BE2C (cell line): ENCODE data around the gene RBMS3.

Source experiments
- DNase-seq: peaks from one replicate; pipeline ENCODE4 v3.0.0-alpha.2; 2020
- H3K27me3 ChIP-seq: fragments of 250-450 bp; sonication (Bioruptor Pico); 2 replicates; pipeline ENCODE4 v1.5.1; 2020; ENCODE audit warnings: mild to moderate bottlenecking
- H3K36me3 ChIP-seq: fragments of 250-450 bp; sonication (Bioruptor Pico); 2 replicates; pipeline ENCODE4 v1.5.1; 2020; ENCODE audit warnings: mild to moderate bottlenecking
- H3K4me1 ChIP-seq: fragments of 250-450 bp; sonication (Bioruptor Pico); 2 replicates; pipeline ENCODE4 v1.5.1; 2020
- H3K4me3 ChIP-seq: 2 replicates; pipeline ENCODE4 v1.5.1; 2011; ENCODE audit warnings: low read depth, low read length
- H3K9me3 ChIP-seq: fragments of 250-450 bp; sonication (Bioruptor Pico); 2 replicates; pipeline ENCODE4 v1.5.1; 2020
- CTCF ChIP-seq: IDR thresholded peaks from 2 replicates; pipeline ENCODE4 v1.5.1; 2012; ENCODE audit warnings: mild to moderate bottlenecking, low read depth, low read length

RBMS3 gene

GRCh38 chr3:29829340-29829739 lies 548.5 kb downstream of the RBMS3 start:
- no peaks in the 10 kb centered on the region for H3K36me3 ChIP-seq
- DNase-seq = no peak
- no peak overlapping the region for H3K4me3 ChIP-seq
- H3K4me1 ChIP-seq = no peaks in the 10 kb centered on the region
- H3K9me3 ChIP-seq = no peaks in the 10 kb centered on the region
- no peaks in the 10 kb centered on the region for H3K27me3 ChIP-seq
- no peak for TF ChIP-seq CTCF

- no peaks in the 10 kb centered on the region for H3K4me1 ChIP-seq
- TF ChIP-seq CTCF = no peak
- no peak overlapping the region for H3K4me3 ChIP-seq
- no peaks in the 10 kb centered on the region for H3K9me3 ChIP-seq
- H3K36me3 ChIP-seq = no peaks in the 10 kb centered on the region
- H3K27me3 ChIP-seq = no peaks in the 10 kb centered on the region
- DNase-seq = no peak
Measured at GRCh38 chr3:29850641-29851040, 569.8 kb downstream of the RBMS3 start.

GRCh38 chr3:29852767-29853166 lies 571.9 kb downstream of the RBMS3 start:
- Histone ChIP-seq H3K27me3 (no peaks in the 10 kb centered on the region), H3K4me1 (no peaks in the 10 kb centered on the region), H3K4me3 (no peak overlapping the region), H3K36me3 (no peaks in the 10 kb centered on the region), H3K9me3 (no peaks in the 10 kb centered on the region)
- no peak for DNase-seq
- TF ChIP-seq CTCF = no peak

GRCh38 chr3:29853841-29854397 lies 573.0 kb downstream of the RBMS3 start:
- no peak for DNase-seq
- Histone ChIP-seq H3K4me1 (no peaks in the 10 kb centered on the region), H3K36me3 (no peaks in the 10 kb centered on the region), H3K4me3 (no peak overlapping the region), H3K27me3 (no peaks in the 10 kb centered on the region), H3K9me3 (no peaks in the 10 kb centered on the region)
- no peak for TF ChIP-seq CTCF

GRCh38 chr3:29854821-29855220 lies 574.0 kb downstream of the RBMS3 start:
- Histone ChIP-seq H3K4me3 (no peak overlapping the region), H3K27me3 (no peaks in the 10 kb centered on the region), H3K36me3 (no peaks in the 10 kb centered on the region), H3K4me1 (no peaks in the 10 kb centered on the region), H3K9me3 (no peaks in the 10 kb centered on the region)
- TF ChIP-seq CTCF = no peak
- no peak for DNase-seq

GRCh38 chr3:29859726-29860270 lies 578.9 kb downstream of the RBMS3 start:
- Histone ChIP-seq H3K4me1 (no peaks in the 10 kb centered on the region), H3K9me3 (no peaks in the 10 kb centered on the region), H3K27me3 (no peaks in the 10 kb centered on the region), H3K4me3 (no peak overlapping the region), H3K36me3 (no peaks in the 10 kb centered on the region)
- TF ChIP-seq CTCF = no peak
- DNase-seq = no peak
